MM.1S (cell line): ENCODE results near the gene CACNA1C.

Experiments
- DNase-seq: peaks from one replicate; pipeline ENCODE4 v3.0.0-alpha.2; 2015
- H2AFZ ChIP-seq: fragments of 300-600 bp; sonication (generic); 2 replicates; pipeline ENCODE4 v1.6.0; 2016; ENCODE audit warnings: antibody characterized with exemption, low read length
- H3F3A ChIP-seq: fragments of 300-600 bp; sonication (generic); 2 replicates; pipeline ENCODE4 v1.6.1; 2016; ENCODE audit warnings: mild to moderate bottlenecking, antibody characterized with exemption, low read length, moderate library complexity, mixed read lengths; ENCODE audit not compliant: insufficient read depth
- H3K27ac ChIP-seq: fragments of 300-600 bp; sonication (generic); 2 replicates; pipeline ENCODE4 v1.5.1; 2016; ENCODE audit warnings: mild to moderate bottlenecking, low read length
- H3K27me3 ChIP-seq: fragments of 300-600 bp; sonication (generic); replicated peaks from 2 replicates; pipeline ENCODE4 v1.6.0; 2016; ENCODE audit warnings: low read length; ENCODE audit not compliant: insufficient read depth
- H3K36me3 ChIP-seq: fragments of 300-600 bp; sonication (generic); replicated peaks from 2 replicates; pipeline ENCODE4 v1.6.1; 2016; ENCODE audit warnings: mild to moderate bottlenecking, low read length, mixed read lengths; ENCODE audit not compliant: insufficient read depth
- H3K4me1 ChIP-seq: fragments of 300-600 bp; sonication (generic); 2 replicates; pipeline ENCODE4 v1.6.1; 2016; ENCODE audit warnings: low read length, mixed read lengths
- H3K4me2 ChIP-seq: fragments of 300-600 bp; sonication (generic); 2 replicates; pipeline ENCODE4 v1.6.0; 2016; ENCODE audit warnings: low read depth, low read length
- H3K4me3 ChIP-seq: fragments of 300-600 bp; sonication (generic); 2 replicates; pipeline ENCODE4 v1.5.1; 2016; ENCODE audit warnings: low read length, mixed read lengths
- H3K79me2 ChIP-seq: fragments of 300-600 bp; sonication (generic); 2 replicates; pipeline ENCODE4 v1.6.1; 2016; ENCODE audit warnings: mixed run types, low read length, mixed read lengths
- H3K9ac ChIP-seq: fragments of 300-600 bp; sonication (generic); 2 replicates; pipeline ENCODE4 v1.6.1; 2016; ENCODE audit warnings: low read length, mixed read lengths
- H3K9me2 ChIP-seq: fragments of 300-600 bp; sonication (generic); replicated peaks from 2 replicates; pipeline ENCODE4 v1.6.1; 2016; ENCODE audit warnings: mild to moderate bottlenecking, low read length, mixed read lengths; ENCODE audit not compliant: insufficient read depth
- H3K9me3 ChIP-seq: fragments of 300-600 bp; sonication (generic); replicated peaks from 2 replicates; pipeline ENCODE4 v1.6.1; 2016; ENCODE audit warnings: mild to moderate bottlenecking, low read length, mixed read lengths; ENCODE audit not compliant: insufficient read depth
- H4K20me1 ChIP-seq: fragments of 300-600 bp; sonication (generic); 2 replicates; pipeline ENCODE4 v1.6.1; 2016; ENCODE audit warnings: mild to moderate bottlenecking, low read length, moderate library complexity, mixed read lengths; ENCODE audit not compliant: insufficient read depth
- EZH2 ChIP-seq: fragments of 300-600 bp; sonication (generic); optimal IDR thresholded peaks from 2 replicates; pipeline ENCODE3; 2017; ENCODE audit warnings: low read depth, mild to moderate bottlenecking, antibody characterized with exemption, low read length, mixed read lengths
- EZH2phosphoT487 ChIP-seq: fragments of 300-600 bp; sonication (generic); IDR thresholded peaks from 2 replicates; pipeline ENCODE4 v1.6.1; 2018; ENCODE audit warnings: antibody characterized with exemption, low read length
- TF ChIP-seq, protein P1 (sequence below): fragments of 300-600 bp; sonication (generic); IDR thresholded peaks from 2 replicates; pipeline ENCODE4 v1.5.1; 2016; ENCODE audit warnings: antibody characterized with exemption, low read length, mixed read lengths

Gene CACNA1C

DNA sequence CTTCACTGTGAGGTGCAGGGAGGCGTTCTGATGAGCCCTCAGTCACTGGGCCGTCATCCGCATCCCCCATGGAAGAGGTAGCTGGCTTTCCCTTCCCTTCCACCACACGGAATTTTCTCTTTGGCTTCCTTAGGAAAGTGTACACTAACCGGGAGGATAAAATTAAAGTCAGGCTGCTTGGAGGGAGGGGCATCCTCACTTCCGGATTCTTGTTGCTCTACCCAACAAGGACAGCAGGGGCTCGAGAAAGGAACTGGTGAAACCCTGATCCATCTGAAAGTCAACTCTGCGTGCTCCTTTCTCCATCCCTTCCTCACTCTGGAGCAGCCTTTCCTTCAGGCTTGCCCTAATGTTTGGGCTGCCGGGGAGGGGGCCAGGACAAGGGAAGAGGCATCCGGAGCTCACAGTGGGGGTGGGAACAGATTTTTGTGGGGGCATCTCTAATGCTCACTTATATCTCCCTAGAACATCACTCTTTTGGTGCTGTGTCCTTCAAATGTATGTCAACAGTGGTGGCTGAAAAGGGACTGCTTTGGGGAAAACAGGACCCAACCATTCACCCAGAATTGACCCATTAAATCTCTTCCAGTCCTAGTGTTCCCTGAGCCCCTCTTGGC is 640.6 kb downstream of the CACNA1C start:
- no peak overlapping the region for H3K9ac ChIP-seq
- H3F3A ChIP-seq, result peaks cover 9% of the 10 kb centered on the region; the same call in 1 of the 2 replicates
- H3K4me2 ChIP-seq, result no peak overlapping the region
- no peak for DNase-seq
- H3K4me3 ChIP-seq, result no peak overlapping the region
- no peaks in the 10 kb centered on the region for H3K36me3 ChIP-seq
- TF ChIP-seq EZH2, result no peak
- TF ChIP-seq EZH2phosphoT487, result no peak
- TF ChIP-seq, protein P1, sequence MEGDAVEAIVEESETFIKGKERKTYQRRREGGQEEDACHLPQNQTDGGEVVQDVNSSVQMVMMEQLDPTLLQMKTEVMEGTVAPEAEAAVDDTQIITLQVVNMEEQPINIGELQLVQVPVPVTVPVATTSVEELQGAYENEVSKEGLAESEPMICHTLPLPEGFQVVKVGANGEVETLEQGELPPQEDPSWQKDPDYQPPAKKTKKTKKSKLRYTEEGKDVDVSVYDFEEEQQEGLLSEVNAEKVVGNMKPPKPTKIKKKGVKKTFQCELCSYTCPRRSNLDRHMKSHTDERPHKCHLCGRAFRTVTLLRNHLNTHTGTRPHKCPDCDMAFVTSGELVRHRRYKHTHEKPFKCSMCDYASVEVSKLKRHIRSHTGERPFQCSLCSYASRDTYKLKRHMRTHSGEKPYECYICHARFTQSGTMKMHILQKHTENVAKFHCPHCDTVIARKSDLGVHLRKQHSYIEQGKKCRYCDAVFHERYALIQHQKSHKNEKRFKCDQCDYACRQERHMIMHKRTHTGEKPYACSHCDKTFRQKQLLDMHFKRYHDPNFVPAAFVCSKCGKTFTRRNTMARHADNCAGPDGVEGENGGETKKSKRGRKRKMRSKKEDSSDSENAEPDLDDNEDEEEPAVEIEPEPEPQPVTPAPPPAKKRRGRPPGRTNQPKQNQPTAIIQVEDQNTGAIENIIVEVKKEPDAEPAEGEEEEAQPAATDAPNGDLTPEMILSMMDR, result no peak
- no peaks in the 10 kb centered on the region for H4K20me1 ChIP-seq
- 0 out of 2 replicates have a peak, but pooled peaks cover 6% of the 10 kb centered on the region for H3K27me3 ChIP-seq
- H3K4me1 ChIP-seq, result no peaks in the 10 kb centered on the region
- H3K79me2 ChIP-seq, result no peaks in the 10 kb centered on the region
- H3K9me3 ChIP-seq, result no peaks in the 10 kb centered on the region
- no peak overlapping the region for H3K27ac ChIP-seq
- H2AFZ ChIP-seq, result no peak overlapping the region
- H3K9me2 ChIP-seq, result no peaks in the 10 kb centered on the region

DNA sequence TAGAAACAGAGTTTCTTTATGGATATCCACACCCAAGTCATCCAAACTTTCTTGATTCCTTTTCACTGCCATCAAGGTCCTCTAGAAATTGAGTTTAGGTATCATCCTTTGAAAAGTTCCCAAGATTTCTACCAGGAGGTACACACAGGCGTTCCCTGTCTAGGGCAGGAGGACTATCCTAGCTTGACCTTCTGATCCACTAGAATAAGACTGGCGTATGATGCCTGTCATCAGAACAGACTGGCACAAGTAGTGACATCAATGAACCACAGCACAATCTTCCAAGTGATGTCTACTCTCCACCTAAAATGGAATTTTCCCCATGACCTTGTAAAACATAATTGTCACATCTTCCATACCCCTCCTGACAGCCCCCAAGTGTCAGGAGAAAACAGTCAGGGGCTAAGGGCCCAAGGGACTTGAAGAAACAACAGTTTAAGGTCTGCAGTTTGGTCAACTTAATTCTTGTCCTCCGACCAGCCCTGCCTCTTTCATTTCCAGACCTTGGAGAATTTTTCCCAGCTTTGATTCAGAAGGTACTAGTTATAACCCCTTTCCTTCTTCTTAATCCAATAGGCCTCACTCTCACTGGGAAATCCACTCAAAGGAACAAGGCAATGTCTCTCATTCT is 641.3 kb downstream of the CACNA1C start:
- Histone ChIP-seq H3K9me3 (no peaks in the 10 kb centered on the region), H3K4me3 (no peak overlapping the region), H3K9me2 (no peaks in the 10 kb centered on the region), H3K4me1 (no peaks in the 10 kb centered on the region), H3K4me2 (no peak overlapping the region), H3K79me2 (no peaks in the 10 kb centered on the region), H3F3A (peaks cover 9% of the 10 kb centered on the region; the same call in 1 of the 2 replicates), H4K20me1 (no peaks in the 10 kb centered on the region), H3K27ac (no peak overlapping the region), H3K36me3 (no peaks in the 10 kb centered on the region), H3K9ac (no peak overlapping the region), H3K27me3 (0 out of 2 replicates have a peak, but pooled peaks cover 6% of the 10 kb centered on the region), H2AFZ (no peak overlapping the region)
- DNase-seq, result no peak
- TF ChIP-seq EZH2 (no peak), EZH2phosphoT487 (no peak)
- TF ChIP-seq, protein P1, result no peak

DNA sequence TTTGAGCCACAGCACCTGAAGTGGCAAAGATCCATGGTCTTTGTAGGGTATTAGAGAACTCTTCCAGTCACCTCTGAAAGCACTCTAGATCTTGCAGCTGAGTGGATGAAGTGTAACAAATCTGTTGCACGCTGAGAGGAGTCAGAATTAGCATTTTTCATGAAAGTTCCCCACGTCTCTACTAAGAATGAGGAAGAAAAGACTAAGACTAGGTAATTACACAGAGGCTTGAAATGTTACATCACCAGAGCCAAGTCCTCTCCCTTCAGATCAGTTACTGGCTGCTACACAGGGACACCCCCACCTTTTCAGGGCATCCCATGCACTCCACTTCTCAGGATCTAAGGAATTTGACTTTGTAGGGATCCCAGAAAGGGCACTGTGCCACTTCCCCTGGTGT is 643.3 kb downstream of the CACNA1C start:
- H3K4me3 ChIP-seq, result no peak overlapping the region
- no peak for DNase-seq
- H3K9me3 ChIP-seq, result no peaks in the 10 kb centered on the region
- H3K9me2 ChIP-seq, result no peaks in the 10 kb centered on the region
- no peak overlapping the region for H2AFZ ChIP-seq
- no peaks in the 10 kb centered on the region for H4K20me1 ChIP-seq
- H3K27me3 ChIP-seq, result 0 out of 2 replicates have a peak, but pooled peaks cover 6% of the 10 kb centered on the region
- no peak overlapping the region for H3K27ac ChIP-seq
- no peak overlapping the region for H3K9ac ChIP-seq
- no peaks in the 10 kb centered on the region for H3K79me2 ChIP-seq
- TF ChIP-seq, protein P1, result no peak
- no peak for TF ChIP-seq EZH2
- TF ChIP-seq EZH2phosphoT487, result no peak
- H3F3A ChIP-seq, result peaks cover 9% of the 10 kb centered on the region; the same call in 1 of the 2 replicates
- no peaks in the 10 kb centered on the region for H3K4me1 ChIP-seq
- no peaks in the 10 kb centered on the region for H3K36me3 ChIP-seq
- no peak overlapping the region for H3K4me2 ChIP-seq
